Testis (tissue), 3 donors: ENCODE results near the gene WNT8A. TPM values are rescaled to one million over a fixed set of nuclear protein-coding genes. Genes with fewer than 3 reads are reported as not detected.
"Not testable (repeated sequence)": the region's sequence is repeated elsewhere in the genome, so short reads cannot be mapped to it uniquely, and the experiment has no call there.

Source experiments
- DNase-seq: peaks from one replicate; pipeline ENCODE4 v3.0.0-alpha.2; 2019
- H3K27ac ChIP-seq, 2 donors: fragments of 200-600 bp; sonication (generic); one replicate each; pipeline ENCODE4 v1.5.1; 2019
- H3K27me3 ChIP-seq: fragments of 200-600 bp; sonication (generic); one replicate; pipeline ENCODE4 v1.5.1; 2019
- H3K36me3 ChIP-seq: fragments of 200-600 bp; sonication (generic); one replicate; pipeline ENCODE4 v1.5.1; 2017; ENCODE audit warnings: low read depth; ENCODE audit errors: missing control alignments
- H3K4me1 ChIP-seq: fragments of 200-600 bp; sonication (generic); one replicate; pipeline ENCODE4 v1.5.1; 2019
- H3K4me3 ChIP-seq, 2 donors: fragments of 200-600 bp; sonication (generic); one replicate each; pipeline ENCODE4 v1.5.1; 2017 to 2019
- H3K9me3 ChIP-seq: fragments of 200-600 bp; sonication (generic); one replicate; pipeline ENCODE4 v1.5.1; 2017
- POLR2A ChIP-seq: fragments of 450-650 bp; IDR thresholded peaks from one replicate; pipeline ENCODE4 v1.6.1; 2017; ENCODE audit warnings: antibody characterized with exemption, mild to moderate bottlenecking, moderate library complexity
- WGBS, 2 donors: methylation state at CpG; one replicate each; pipeline ENCODE4 v1.1.5; 2018; 5-methylcytosine and 5-hydroxymethylcytosine counted together
- intact Hi-C: fragments of 100-400 bp; cut with DNase I; formaldehyde crosslinking; loops from one replicate; pipeline ENCODE4 v1.15.1; 2023; ENCODE audit warnings: low total_unique reads
- polyA plus RNA-seq: library from polyadenylated mRNA; stranded (reverse); fragments of 350-450 nt; fragmentation: Illumina TruSeq; extraction: RNeasy Lipid Tissue Mini Kit (QIAGEN cat#74804); gene quantifications from one replicate; pipeline ENCODE4 v1.2.3, GENCODE V29; 2014; ENCODE audit warnings: low read depth, low replicate concordance; ENCODE audit not compliant: insufficient read depth
- total RNA-seq, 2 donors: library from RNA; depleted of rRNA; stranded (reverse); fragments of >200 nt; gene quantifications; one replicate each; pipeline ENCODE4 v1.2.3, GENCODE V29; 2016
- TF ChIP-seq, protein P1 (sequence below), 3 experiments: fragments of 450-650 bp in 2 of 3; fragments of 200-600 bp in 1 of 3; sonication (generic) in 1 of 3; IDR thresholded peaks; one replicate each; pipeline ENCODE4 v1.5.1; 2016 to 2019; ENCODE audit warnings: antibody characterized with exemption in 3 of 3, mild to moderate bottlenecking in 2 of 3, moderate library complexity in 1 of 3

Gene WNT8A
- total and polyA plus RNA-seq, 3 donors from 2014 or later: 0.71 to 1.4 (median 1.3) TPM

DNA sequence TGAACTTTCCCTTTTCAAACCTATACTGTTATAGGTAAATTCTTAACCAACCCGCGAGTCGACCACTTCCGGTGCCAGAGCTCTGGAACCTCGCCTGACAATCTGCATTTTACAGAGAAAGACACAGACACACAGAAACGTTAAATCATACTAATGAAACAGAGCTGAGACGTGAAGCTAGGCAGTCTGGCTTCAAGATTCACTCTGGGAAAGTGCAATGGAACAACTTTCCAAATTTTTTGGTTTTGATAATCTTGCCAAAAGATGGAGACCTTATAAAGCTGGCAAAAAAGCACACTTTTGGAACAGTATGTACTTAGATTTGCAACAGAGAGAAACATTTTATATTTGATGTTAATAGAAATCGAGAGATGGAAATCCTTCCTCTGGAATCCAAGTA, 15.9 kb upstream of the WNT8A start:
- peak overlapping the region in 1 of 2 donors; percentile 39 for H3K4me3 ChIP-seq
- peak overlapping the region; percentile 44 to 60 for H3K27ac ChIP-seq
- 24% methylated on average over 8 of the region's 8 CpGs for WGBS, 2 donors
- intact Hi-C loops: no loop called here
- H3K27me3 ChIP-seq: no peaks in the 10 kb centered on the region
- no peak for TF ChIP-seq POLR2A
- TF ChIP-seq, protein P1, sequence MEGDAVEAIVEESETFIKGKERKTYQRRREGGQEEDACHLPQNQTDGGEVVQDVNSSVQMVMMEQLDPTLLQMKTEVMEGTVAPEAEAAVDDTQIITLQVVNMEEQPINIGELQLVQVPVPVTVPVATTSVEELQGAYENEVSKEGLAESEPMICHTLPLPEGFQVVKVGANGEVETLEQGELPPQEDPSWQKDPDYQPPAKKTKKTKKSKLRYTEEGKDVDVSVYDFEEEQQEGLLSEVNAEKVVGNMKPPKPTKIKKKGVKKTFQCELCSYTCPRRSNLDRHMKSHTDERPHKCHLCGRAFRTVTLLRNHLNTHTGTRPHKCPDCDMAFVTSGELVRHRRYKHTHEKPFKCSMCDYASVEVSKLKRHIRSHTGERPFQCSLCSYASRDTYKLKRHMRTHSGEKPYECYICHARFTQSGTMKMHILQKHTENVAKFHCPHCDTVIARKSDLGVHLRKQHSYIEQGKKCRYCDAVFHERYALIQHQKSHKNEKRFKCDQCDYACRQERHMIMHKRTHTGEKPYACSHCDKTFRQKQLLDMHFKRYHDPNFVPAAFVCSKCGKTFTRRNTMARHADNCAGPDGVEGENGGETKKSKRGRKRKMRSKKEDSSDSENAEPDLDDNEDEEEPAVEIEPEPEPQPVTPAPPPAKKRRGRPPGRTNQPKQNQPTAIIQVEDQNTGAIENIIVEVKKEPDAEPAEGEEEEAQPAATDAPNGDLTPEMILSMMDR (IDR thresholded peaks at IDR 0.05): no peak
- no peak for DNase-seq
- H3K9me3 ChIP-seq: no peaks in the 10 kb centered on the region
- peaks cover 10% of the 10 kb centered on the region for H3K4me1 ChIP-seq
- H3K36me3 ChIP-seq: no peaks in the 10 kb centered on the region

DNA sequence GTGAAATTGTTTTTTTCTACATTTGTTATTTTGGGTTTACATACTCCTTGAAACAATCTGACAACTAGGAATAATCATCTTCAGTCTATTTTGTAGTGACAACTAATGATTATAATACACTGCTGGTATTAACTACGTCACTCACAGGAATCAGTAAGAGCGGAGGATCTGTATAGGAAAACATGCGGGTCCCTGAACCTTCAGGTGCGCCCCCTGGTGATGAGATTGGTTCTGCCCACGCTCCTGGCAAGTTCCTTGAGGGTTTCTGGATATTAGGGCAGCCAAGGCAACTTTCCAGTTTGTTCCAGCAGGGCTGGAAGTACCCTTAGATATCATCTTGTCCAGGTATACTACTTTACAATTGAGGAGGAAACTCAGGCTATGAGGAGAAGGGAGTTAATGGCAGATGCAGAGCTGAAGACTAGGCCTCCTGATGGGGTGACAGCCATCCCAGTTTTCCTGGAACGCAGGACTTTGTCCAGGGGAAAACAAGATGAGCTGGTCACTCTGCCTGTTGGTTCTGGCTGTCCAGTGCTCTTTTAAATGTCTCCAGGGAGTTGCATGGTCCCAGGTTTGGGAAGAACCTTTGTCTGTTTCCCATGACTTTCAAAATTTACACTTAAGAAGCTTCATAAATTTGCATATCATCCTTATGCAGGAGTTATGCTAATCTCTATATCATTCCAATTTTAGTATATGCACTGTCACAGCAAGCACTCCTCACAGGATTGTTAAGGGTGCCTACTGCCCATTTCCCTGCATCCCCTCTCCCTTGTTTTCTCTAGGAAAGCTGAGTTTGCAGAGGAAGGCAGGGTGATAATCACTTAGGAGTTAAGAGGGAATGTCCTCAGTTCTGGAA, 14.9 kb upstream of the WNT8A start:
- Histone ChIP-seq H3K9me3 (no peaks in the 10 kb centered on the region), H3K4me3 (peak overlapping the region; percentile 1 to 39), H3K27me3 (no peaks in the 10 kb centered on the region), H3K4me1 (peaks cover 10% of the 10 kb centered on the region), H3K36me3 (no peaks in the 10 kb centered on the region), H3K27ac (peak overlapping the region; percentile 47 to 58)
- DNase-seq: peak; percentile 89
- TF ChIP-seq, protein P1 (IDR thresholded peaks at IDR 0.05): peak; percentile 50 to 74 (median 62)
- no peak for TF ChIP-seq POLR2A
- intact Hi-C loops: no loop called here
- WGBS, 2 donors: 28 to 40% methylated on average over 6 of the region's 6 CpGs

DNA sequence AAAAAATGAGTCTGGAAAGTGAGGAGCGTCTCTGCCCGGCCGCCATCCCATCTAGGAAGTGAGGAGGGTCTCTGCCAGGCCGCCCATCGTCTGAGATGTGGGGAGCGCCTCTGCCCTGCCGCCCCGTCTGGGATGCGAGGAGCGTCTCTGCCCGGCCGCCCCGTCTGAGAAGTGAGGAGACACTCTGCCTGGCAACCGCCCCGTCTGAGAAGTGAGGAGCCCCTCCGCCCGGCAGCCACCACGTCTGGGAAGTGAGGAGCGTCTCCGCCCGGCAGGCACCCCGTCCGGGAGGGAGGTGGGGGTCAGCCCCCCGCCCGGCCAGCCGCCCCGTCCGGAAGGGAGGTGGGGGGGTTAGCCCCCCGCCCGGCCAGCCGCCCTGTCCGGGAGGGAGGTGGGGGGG, 13.8 kb upstream of the WNT8A start:
- intact Hi-C loops: not testable (repeated sequence)

DNA sequence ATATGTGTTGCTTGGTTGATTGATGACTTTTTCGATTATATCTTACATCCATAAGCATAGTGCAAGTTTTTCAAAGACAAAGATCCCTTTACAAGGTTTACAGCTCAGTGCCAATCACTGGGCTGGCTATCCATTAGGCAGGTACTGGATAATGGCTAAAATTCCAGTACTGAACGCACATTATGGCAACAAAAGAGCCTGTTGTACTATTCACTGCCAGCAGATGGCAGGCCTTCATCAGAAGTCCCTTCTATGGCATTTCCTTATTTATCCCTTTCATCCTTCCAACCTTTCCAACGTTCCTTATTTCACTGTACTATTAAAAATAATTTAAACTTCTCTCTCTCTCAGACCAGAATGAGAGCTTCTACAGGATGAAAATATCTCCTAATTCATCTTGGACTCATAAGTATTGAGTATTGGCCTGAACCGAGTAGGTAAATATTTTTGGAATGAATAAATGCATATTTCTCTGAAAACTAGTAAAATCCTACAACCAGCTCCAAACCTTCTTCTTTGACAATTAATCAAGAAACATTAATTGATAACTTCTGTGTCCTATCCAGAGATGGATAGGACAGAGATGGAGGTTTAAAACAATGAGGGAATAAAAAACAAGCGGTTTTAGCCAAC, 6.7 kb upstream of the WNT8A start:
- no peak for TF ChIP-seq POLR2A
- TF ChIP-seq, protein P1 (IDR thresholded peaks at IDR 0.05): peak; percentile 67 to 84 (median 82)
- H3K36me3 ChIP-seq: no peaks in the 10 kb centered on the region
- no peak overlapping the region for H3K4me3 ChIP-seq
- H3K27ac ChIP-seq: no peak overlapping the region
- no peaks in the 10 kb centered on the region for H3K4me1 ChIP-seq
- H3K9me3 ChIP-seq: no peaks in the 10 kb centered on the region
- H3K27me3 ChIP-seq: no peaks in the 10 kb centered on the region
- intact Hi-C loops: no loop called here
- DNase-seq: peak; percentile 84
- WGBS, 2 donors: 32 to 35% methylated on average over 5 of the region's 5 CpGs

More for the DNA sequence above, 13.8 kb upstream of the WNT8A start:
- not testable (repeated sequence) for H3K36me3 ChIP-seq, DNase-seq, H3K4me3 ChIP-seq, H3K4me1 ChIP-seq, H3K27me3 ChIP-seq, H3K27ac ChIP-seq, H3K9me3 ChIP-seq
- 88% methylated on average over 11 of the region's 32 CpGs; no CpG with 5 or more reads in 1 of the 2 donors for WGBS, 2 donors

DNA sequence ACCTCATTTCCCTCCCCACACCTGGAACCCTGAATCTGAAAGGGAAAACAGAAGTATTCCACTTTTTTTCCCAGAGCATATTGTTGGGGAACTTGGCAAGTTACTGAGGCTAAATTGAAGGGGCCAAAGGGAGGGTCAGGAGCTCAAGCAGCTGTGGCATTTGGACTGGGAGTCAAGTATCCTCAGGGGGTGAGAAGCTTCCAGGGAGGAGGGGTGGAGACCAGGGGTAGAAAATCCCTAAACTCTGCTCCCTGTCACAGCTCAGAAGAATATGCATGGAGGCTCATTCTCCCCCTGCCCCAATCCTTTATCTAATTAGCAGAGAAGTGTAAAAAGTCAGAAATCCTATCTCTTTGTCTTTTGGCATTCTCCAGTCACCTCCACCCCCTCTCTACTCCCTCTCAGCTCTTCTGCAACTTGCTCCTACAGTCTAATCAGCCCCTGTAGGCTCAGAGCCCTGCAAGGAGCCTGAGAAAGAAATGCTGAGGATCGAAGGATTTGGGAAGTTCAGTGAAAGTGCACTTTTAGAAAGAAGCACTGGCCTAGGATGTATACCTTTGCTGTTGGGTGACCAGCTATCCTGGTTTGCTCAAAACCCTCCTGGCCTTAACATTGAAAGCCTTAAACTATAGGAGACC, 5.7 kb upstream of the WNT8A start:
- Histone ChIP-seq H3K27ac (no peak overlapping the region), H3K4me1 (no peaks in the 10 kb centered on the region), H3K36me3 (no peaks in the 10 kb centered on the region), H3K4me3 (no peak overlapping the region), H3K27me3 (no peaks in the 10 kb centered on the region), H3K9me3 (no peaks in the 10 kb centered on the region)
- WGBS, 2 donors: 50 to 71% methylated on average over 1 of the region's 1 CpG
- no peak for DNase-seq
- intact Hi-C loops: no loop called here
- no peak for TF ChIP-seq POLR2A
- TF ChIP-seq, protein P1 (IDR thresholded peaks at IDR 0.05): no peak
